Activated naive CD8-positive, alpha-beta T cell (primary cell): Measurements from ENCODE around the gene SLC25A1.
"Not testable (repeated sequence)": the region's sequence is repeated elsewhere in the genome, so short reads cannot be mapped to it uniquely, and the experiment has no call there.

Source experiments
- H3K27ac Mint-ChIP-seq: one replicate; pipeline ENCODE4 v1.8.0; 2021; ENCODE audit warnings: mixed read lengths
- H3K27me3 Mint-ChIP-seq: one replicate; pipeline ENCODE4 v1.8.0; 2021; ENCODE audit warnings: mixed read lengths
- H3K36me3 Mint-ChIP-seq: one replicate; pipeline ENCODE4 v1.8.0; 2021; ENCODE audit warnings: mixed read lengths
- H3K4me1 Mint-ChIP-seq: one replicate; pipeline ENCODE4 v1.8.0; 2021; ENCODE audit warnings: low read depth, mixed read lengths
- H3K4me3 Mint-ChIP-seq: one replicate; pipeline ENCODE4 v1.8.0; 2021; ENCODE audit warnings: mild to moderate bottlenecking, mixed read lengths
- H3K9me3 Mint-ChIP-seq: one replicate; pipeline ENCODE4 v1.8.0; 2021; ENCODE audit warnings: low read depth, mixed read lengths

Gene SLC25A1

GRCh38 chr22:19213442-19214077 is 35.0 kb upstream of the SLC25A1 start:
- Mint-ChIP-seq H3K27ac (no peak overlapping the region), H3K27me3 (peaks cover 8% of the 10 kb centered on the region), H3K4me1 (peaks cover 5% of the 10 kb centered on the region), H3K9me3 (no peaks in the 10 kb centered on the region), H3K36me3 (no peaks in the 10 kb centered on the region), H3K4me3 (no peak overlapping the region)

GRCh38 chr22:19213001-19213400 is 34.5 kb upstream of the SLC25A1 start:
- Mint-ChIP-seq H3K27me3 (peaks cover 13% of the 10 kb centered on the region), H3K4me3 (no peak overlapping the region), H3K9me3 (no peaks in the 10 kb centered on the region), H3K4me1 (peaks cover 3% of the 10 kb centered on the region), H3K27ac (no peak overlapping the region), H3K36me3 (no peaks in the 10 kb centered on the region)

- Mint-ChIP-seq H3K4me1 (no peaks in the 10 kb centered on the region), H3K4me3 (no peak overlapping the region), H3K27me3 (peaks cover 13% of the 10 kb centered on the region), H3K36me3 (no peaks in the 10 kb centered on the region), H3K27ac (no peak overlapping the region), H3K9me3 (no peaks in the 10 kb centered on the region)
These were observed 33.9 kb upstream of the SLC25A1 start for GRCh38 chr22:19212302-19212870.

GRCh38 chr22:19210188-19210587 is 31.7 kb upstream of the SLC25A1 start:
- Mint-ChIP-seq H3K4me3 (no peak overlapping the region), H3K27ac (no peak overlapping the region), H3K4me1 (no peaks in the 10 kb centered on the region), H3K9me3 (no peaks in the 10 kb centered on the region), H3K36me3 (no peaks in the 10 kb centered on the region), H3K27me3 (peaks cover 13% of the 10 kb centered on the region)

GRCh38 chr22:19208287-19208847 is 29.8 kb upstream of the SLC25A1 start:
- Mint-ChIP-seq H3K9me3 (no peaks in the 10 kb centered on the region), H3K27me3 (peaks cover 13% of the 10 kb centered on the region), H3K36me3 (no peaks in the 10 kb centered on the region), H3K27ac (no peak overlapping the region), H3K4me1 (no peaks in the 10 kb centered on the region), H3K4me3 (no peak overlapping the region)

- Mint-ChIP-seq H3K4me3 (no peak overlapping the region), H3K27ac (no peak overlapping the region), H3K27me3 (peaks cover 13% of the 10 kb centered on the region)
These were observed 29.3 kb upstream of the SLC25A1 start for GRCh38 chr22:19207884-19208283.

GRCh38 chr22:19207401-19207808 is 28.9 kb upstream of the SLC25A1 start:
- H3K36me3 Mint-ChIP-seq = no peaks in the 10 kb centered on the region

More at GRCh38 chr22:19207884-19208283, 29.3 kb upstream of the SLC25A1 start:
- no peaks in the 10 kb centered on the region for H3K4me1 Mint-ChIP-seq
- no peaks in the 10 kb centered on the region for H3K9me3 Mint-ChIP-seq
- H3K36me3 Mint-ChIP-seq = no peaks in the 10 kb centered on the region

GRCh38 chr22:19206287-19206686 is 27.8 kb upstream of the SLC25A1 start:
- Mint-ChIP-seq H3K27ac (no peak overlapping the region), H3K36me3 (no peaks in the 10 kb centered on the region), H3K9me3 (no peaks in the 10 kb centered on the region), H3K27me3 (peaks cover 13% of the 10 kb centered on the region), H3K4me3 (no peak overlapping the region), H3K4me1 (no peaks in the 10 kb centered on the region)

More at GRCh38 chr22:19207401-19207808, 28.9 kb upstream of the SLC25A1 start:
- Mint-ChIP-seq H3K4me1 (no peaks in the 10 kb centered on the region), H3K27me3 (peaks cover 13% of the 10 kb centered on the region), H3K9me3 (no peaks in the 10 kb centered on the region), H3K27ac (no peak overlapping the region), H3K4me3 (no peak overlapping the region)

GRCh38 chr22:19204640-19205039 is 26.1 kb upstream of the SLC25A1 start:
- Mint-ChIP-seq H3K4me1 (no peaks in the 10 kb centered on the region), H3K27me3 (peaks cover 6% of the 10 kb centered on the region), H3K36me3 (no peaks in the 10 kb centered on the region), H3K4me3 (no peak overlapping the region), H3K27ac (no peak overlapping the region), H3K9me3 (no peaks in the 10 kb centered on the region)

GRCh38 chr22:19203834-19204233 is 25.3 kb upstream of the SLC25A1 start:
- H3K36me3 Mint-ChIP-seq = no peaks in the 10 kb centered on the region
- no peaks in the 10 kb centered on the region for H3K9me3 Mint-ChIP-seq
- no peaks in the 10 kb centered on the region for H3K4me1 Mint-ChIP-seq
- H3K4me3 Mint-ChIP-seq = no peak overlapping the region
- peaks cover 6% of the 10 kb centered on the region for H3K27me3 Mint-ChIP-seq
- H3K27ac Mint-ChIP-seq = no peak overlapping the region

GRCh38 chr22:19202799-19203186 is 24.3 kb upstream of the SLC25A1 start:
- H3K36me3 Mint-ChIP-seq, H3K4me3 Mint-ChIP-seq, H3K9me3 Mint-ChIP-seq, H3K4me1 Mint-ChIP-seq, H3K27me3 Mint-ChIP-seq, H3K27ac Mint-ChIP-seq: not testable (repeated sequence)

- Mint-ChIP-seq H3K36me3 (no peaks in the 10 kb centered on the region), H3K27ac (no peak overlapping the region), H3K9me3 (no peaks in the 10 kb centered on the region), H3K4me1 (no peaks in the 10 kb centered on the region), H3K27me3 (no peaks in the 10 kb centered on the region), H3K4me3 (no peak overlapping the region)
These were observed 23.6 kb upstream of the SLC25A1 start for GRCh38 chr22:19201869-19202798.

- Mint-ChIP-seq H3K36me3 (no peaks in the 10 kb centered on the region), H3K4me3 (no peak overlapping the region), H3K9me3 (no peaks in the 10 kb centered on the region), H3K27ac (no peak overlapping the region), H3K27me3 (no peaks in the 10 kb centered on the region), H3K4me1 (no peaks in the 10 kb centered on the region)
These were observed 22.8 kb upstream of the SLC25A1 start for GRCh38 chr22:19201130-19201868.

GRCh38 chr22:19199479-19199878 is 20.9 kb upstream of the SLC25A1 start:
- Mint-ChIP-seq H3K4me1 (peaks cover 6% of the 10 kb centered on the region), H3K27ac (no peak overlapping the region), H3K36me3 (no peaks in the 10 kb centered on the region), H3K4me3 (no peak overlapping the region), H3K9me3 (no peaks in the 10 kb centered on the region), H3K27me3 (no peaks in the 10 kb centered on the region)
